ENCODE measurements around the gene ZNF362.
A peak's percentile ranks its signal among the peaks of the same experiment; 100 is the strongest.

ZNF362 gene

GRCh38 chr1:33244143-33244808 lies 12.0 kb upstream of the ZNF362 start:
- no peak for DNase-seq

DNA sequence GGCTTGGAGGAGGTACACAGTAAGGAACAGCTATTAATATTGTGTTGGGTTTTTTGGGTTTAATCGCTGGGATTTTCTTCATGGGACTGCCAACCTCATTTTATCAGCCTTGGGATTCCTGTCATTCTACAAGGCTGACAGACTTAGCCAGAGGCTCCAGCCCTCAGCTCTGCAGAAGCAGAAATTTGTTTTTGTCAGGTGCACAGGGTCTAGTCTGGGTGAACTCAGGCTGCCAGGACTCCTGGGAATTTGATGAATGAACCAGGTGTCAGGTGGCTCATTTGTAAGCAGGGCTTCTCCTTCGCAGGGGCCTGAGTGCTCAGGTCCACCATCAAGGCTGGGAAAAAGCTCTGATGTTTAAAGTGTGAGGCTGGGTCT lies 11.5 kb upstream of the ZNF362 start:
- DNase-seq, result no peak

DNA sequence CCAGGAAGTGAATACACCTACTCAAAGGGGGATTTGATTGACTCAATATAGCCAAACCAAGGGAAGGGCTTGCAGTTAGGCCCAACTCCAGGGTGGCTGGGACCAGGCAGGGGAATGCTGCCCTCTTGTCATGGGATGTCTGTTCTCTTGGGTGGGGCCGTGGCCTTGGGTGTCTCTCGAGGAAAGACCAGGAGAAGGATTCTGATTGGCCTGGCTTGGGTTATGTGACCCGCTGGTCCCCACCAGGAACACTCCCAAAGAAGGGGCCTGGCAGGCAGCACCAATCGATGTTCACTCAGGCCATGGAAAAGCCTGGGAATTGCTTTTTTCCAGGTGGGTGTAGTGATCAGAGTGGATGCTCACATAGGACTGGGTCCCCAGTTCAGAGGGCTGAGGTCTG lies 10.1 kb upstream of the ZNF362 start:
- DNase-seq, result no peak

DNA sequence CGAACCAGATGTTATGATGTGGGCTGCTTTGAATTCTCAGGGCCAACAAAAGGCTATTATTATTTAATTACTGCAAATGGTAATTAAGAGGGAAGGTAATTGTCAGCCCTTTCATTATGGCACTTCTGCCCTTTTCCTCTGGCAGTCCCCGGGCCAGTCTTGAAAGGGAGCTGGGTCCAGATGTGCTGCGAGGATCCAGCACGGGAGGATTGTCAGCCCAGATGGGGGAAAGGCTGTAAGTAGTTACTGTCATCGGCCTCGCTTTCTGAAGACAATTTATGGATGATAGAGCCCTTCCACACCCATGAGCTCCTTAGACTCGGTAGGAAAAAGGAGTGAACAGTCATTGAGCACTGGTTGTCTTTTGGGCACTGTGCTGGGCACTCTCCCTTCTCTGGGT lies 8.7 kb upstream of the ZNF362 start:
- DNase-seq, result no peak

DNA sequence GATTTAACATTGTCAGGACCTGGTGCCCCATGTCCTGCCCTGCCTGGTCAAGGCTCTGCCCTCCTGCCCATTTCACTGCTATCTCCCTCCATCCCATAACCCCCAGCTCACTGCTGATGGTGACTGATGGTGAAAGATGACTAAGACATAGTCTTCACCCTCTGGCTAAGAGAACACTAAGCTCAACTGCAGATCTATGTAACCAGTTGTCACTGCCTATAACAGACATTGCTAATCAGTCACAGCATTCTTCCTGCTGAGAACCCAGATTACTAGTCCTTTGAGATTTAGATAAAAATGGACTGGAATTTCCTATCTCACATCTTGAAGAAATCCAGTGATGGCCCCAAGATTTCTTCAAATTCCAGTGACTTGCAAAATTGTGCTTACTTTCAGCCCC lies 8.0 kb upstream of the ZNF362 start:
- DNase-seq, result no peak

GRCh38 chr1:33249422-33249821 lies 6.9 kb upstream of the ZNF362 start:
- no peak for DNase-seq

DNA sequence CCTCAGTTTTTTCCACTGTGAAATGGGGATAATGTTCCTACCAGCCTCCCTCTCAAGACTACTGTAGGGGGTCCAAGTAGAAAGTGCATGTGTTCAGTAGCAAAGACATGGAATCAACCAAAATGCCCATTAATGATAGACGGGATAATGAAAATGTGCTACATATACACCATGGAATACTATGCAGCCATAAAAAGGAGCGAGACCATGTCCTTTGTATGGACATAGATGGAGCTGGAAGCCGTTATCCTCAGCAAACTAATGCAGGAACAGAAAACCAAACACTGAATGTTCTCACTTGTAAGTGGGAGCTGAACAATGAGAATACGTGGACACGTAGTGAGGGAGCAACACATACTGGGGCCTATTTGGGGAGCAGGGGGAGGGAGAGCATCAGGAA lies 6.1 kb upstream of the ZNF362 start:
- DNase-seq, result no peak

GRCh38 chr1:33250724-33251123 lies 5.6 kb upstream of the ZNF362 start:
- DNase-seq, result no peak

DNA sequence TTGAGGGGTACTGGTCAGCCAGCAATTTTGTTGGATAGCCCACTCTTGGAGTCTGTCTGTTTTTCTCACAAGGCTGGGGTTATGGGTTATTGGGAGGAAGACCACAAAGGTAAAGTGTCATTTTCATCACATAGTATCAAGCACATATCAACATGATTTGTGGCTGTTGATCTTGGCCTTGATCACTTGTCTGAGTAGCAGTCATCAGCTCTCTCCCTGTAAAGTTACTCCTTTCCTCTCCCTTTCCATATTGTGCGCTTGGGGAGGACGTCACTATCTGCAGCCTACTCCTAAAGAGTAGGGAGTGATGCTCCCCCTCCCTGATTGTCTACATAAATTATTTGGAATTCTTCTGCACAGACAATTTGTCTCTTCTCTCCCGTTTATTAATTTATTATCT lies 1.8 kb upstream of the ZNF362 start:
- DNase-seq, result no peak

DNA sequence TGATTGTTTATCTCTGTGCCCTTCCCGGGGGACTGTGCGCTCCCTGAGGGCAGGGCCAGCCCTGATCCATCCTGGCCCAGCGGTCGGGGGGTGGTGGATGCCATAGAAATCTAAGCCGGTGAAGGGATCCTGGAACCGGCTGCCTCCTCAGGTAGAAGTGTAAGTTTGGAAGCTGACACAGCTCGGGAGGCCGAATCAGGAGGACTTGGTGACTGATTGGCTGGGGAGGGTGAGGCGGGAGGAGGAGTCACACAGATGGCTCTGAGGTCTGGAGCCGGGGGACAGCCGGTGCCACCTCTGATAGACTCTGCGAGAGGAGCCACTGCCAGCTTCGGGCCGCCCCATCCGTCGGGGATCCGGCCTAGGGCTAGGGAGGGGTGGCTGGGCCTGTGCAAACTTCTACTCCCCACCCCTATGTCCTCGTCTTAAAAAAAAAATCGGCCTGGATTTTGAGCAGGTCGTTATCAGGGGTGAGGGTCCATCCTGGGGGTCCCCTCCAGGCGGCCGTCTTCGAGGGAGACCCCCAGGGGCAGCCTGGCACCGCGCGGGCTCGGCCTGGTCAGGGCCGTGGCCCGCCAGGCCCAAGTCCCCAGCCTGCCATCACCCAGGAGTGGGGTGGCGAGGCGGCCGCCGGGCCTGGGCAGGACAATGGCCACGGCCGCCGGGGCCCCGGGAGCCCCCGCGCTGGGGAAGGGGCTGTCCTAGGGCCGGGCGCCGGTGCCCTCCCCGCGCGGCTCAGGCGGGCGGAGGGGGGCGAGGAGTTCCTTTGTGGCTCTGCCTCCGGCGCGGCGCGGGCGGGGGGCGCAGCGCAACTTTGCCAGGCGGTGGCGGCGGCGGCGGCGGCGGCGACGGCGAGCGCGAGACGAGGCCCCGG lies 708 bp upstream of the ZNF362 start:
- DNase-seq, result peak; percentile 89

- DNase-seq, result no peak
Measured at GRCh38 chr1:33256221-33256470, 146 bp upstream of the ZNF362 start.

- DNase-seq, result no peak
Measured at GRCh38 chr1:33257207-33257771, 997 bp downstream of the ZNF362 start.

GRCh38 chr1:33257772-33258712 lies 1.8 kb downstream of the ZNF362 start:
- DNase-seq, result peak; percentile 40

GRCh38 chr1:33258788-33259274 lies 2.5 kb downstream of the ZNF362 start:
- DNase-seq, result no peak

DNA sequence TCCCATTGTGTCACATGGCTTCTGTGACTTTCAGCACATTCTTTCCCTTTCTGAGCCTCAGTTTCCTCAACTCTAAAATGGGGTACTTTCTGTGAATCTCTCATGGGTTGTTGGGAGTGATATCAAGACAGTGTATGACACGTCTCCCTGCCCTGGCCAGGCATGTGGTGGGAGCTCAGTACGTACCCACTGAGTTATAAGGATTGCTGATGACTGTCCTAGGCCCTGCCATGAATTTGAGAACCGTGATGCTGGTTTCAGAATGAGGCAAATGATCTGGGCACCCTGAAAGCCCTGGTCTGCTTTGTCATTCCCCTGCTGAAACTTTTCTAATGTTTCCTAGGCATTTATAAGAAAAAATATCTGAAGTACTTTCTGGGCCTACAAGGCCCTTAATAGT lies 3.6 kb downstream of the ZNF362 start:
- no peak for DNase-seq

DNA sequence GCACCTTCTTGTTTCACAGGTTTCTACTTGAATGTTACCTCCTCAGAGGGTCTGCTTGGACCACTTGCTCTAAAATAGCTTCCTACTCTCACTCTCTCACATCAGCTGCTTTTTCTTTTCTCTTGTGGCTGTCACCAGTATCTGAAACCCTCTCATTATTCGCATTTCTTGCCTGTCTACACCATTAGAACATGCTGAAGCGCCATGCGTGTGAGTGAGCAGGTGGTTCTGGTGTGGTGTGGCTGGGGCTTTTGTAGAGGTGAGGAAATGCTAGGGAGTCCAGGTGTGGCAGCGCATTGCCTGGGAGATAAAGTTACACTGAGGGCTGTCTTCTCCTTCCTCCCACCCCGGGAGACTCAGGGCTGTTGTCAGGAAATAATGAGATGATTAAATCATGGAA lies 4.1 kb downstream of the ZNF362 start:
- no peak for DNase-seq

GRCh38 chr1:33261344-33261743 lies 5.1 kb downstream of the ZNF362 start:
- DNase-seq, result no peak

GRCh38 chr1:33263890-33264504 lies 7.7 kb downstream of the ZNF362 start:
- no peak for DNase-seq

GRCh38 chr1:33265780-33266605 lies 9.7 kb downstream of the ZNF362 start:
- no peak for DNase-seq

DNA sequence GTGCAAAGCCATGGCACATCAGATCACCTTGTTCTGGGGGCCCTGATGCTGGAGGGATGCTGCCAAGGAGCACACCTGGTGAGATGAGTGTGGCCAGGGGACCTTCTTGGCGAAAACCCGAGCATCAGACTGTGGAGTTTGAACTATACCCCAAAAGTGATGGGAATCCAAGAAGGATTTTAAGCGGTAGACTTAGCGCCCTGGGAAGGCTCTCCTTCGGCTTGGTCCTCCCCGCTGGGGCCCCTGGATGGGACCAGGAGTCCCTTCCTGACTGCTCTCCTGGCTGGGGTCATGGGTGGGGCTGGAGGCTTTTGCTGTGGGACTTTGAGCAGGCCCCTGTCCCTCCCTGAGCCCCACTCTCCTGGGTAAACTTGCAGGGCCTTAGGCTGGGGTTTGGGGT lies 10.5 kb downstream of the ZNF362 start:
- DNase-seq, result no peak

DNA sequence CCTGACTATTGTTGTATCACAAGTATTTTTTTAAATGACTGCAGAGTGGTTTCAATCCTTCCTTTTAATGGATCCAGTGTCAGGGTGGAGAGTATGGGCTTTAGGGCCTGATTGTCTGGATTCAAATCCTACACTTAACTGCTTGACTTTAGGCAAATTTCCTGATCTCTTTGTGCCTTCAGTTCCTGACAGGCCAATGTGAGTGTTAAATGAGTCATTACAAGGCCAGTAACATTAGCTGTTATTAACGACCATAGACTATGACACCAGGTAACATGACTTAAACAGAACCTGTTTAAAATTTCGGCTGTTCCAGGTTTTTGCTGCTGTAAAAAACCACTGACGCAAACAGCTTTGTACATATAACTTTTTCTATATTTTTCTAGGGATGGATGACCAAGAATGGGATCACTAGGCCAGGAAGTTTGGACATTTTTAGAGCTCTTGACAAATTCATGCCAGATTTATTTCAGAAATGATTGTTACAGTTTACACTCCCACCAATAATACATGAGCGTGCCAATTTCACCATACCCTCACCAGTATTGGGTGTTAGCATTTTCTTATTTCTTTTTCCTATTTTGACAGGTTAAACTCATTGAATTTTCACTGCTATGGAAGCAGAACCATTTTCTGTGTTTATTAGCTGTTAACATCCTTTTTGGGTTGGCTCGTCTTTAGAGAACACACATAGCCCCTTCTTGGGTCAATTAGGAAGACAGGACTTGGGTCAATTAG lies 11.3 kb downstream of the ZNF362 start:
- no peak for DNase-seq

Data from right kidney (tissue), 1 donor.